ENCODE data around the gene CHRNA1.

The CHRNA1 gene

GRCh38 chr2:174759381-174760065 is 4.7 kb downstream of the CHRNA1 start:
- no peak for DNase-seq

GRCh38 chr2:174756743-174757142 is 7.5 kb downstream of the CHRNA1 start:
- no peak for DNase-seq

- DNase-seq = no peak
Measured at GRCh38 chr2:174753038-174753633, 11.1 kb downstream of the CHRNA1 start.

GRCh38 chr2:174752403-174753037 is 11.8 kb downstream of the CHRNA1 start:
- DNase-seq = no peak

- no peak for DNase-seq
Measured at GRCh38 chr2:174750923-174751441, 13.3 kb downstream of the CHRNA1 start.

GRCh38 chr2:174749793-174750192 is 14.5 kb downstream of the CHRNA1 start:
- DNase-seq = no peak

GRCh38 chr2:174748948-174749347 is 15.3 kb downstream of the CHRNA1 start:
- DNase-seq = peak; percentile 80

- no peak for DNase-seq
Measured at GRCh38 chr2:174745142-174745541, 19.1 kb downstream of the CHRNA1 start.

GRCh38 chr2:174744111-174744510 is 20.2 kb downstream of the CHRNA1 start:
- no peak for DNase-seq

- DNase-seq = no peak
Measured at GRCh38 chr2:174740721-174741120, 23.6 kb downstream of the CHRNA1 start.

- DNase-seq = no peak
Measured at GRCh38 chr2:174738841-174739240, 25.4 kb downstream of the CHRNA1 start.

- DNase-seq = no peak
Measured at GRCh38 chr2:174731546-174731945, 32.7 kb downstream of the CHRNA1 start.

GRCh38 chr2:174730698-174731018 is 33.6 kb downstream of the CHRNA1 start:
- no peak for DNase-seq

GRCh38 chr2:174729797-174730697 is 34.2 kb downstream of the CHRNA1 start:
- peak; percentile 4 for DNase-seq

- no peak for DNase-seq
Measured at GRCh38 chr2:174728096-174728495, 36.2 kb downstream of the CHRNA1 start.

GRCh38 chr2:174726212-174726611 is 38.1 kb downstream of the CHRNA1 start:
- DNase-seq = no peak

GRCh38 chr2:174722942-174723592 is 41.2 kb downstream of the CHRNA1 start:
- DNase-seq = peak; percentile 24

GRCh38 chr2:174719016-174719415 is 45.3 kb downstream of the CHRNA1 start:
- no peak for DNase-seq

- DNase-seq = no peak
Measured at GRCh38 chr2:174718591-174718990, 45.7 kb downstream of the CHRNA1 start.

GRCh38 chr2:174717916-174718315 is 46.4 kb downstream of the CHRNA1 start:
- no peak for DNase-seq

- DNase-seq = peak; percentile 20
Measured at GRCh38 chr2:174717273-174717672, 47.0 kb downstream of the CHRNA1 start.

GRCh38 chr2:174716785-174717184 is 47.5 kb downstream of the CHRNA1 start:
- DNase-seq = no peak

- no peak for DNase-seq
Measured at GRCh38 chr2:174713686-174714085, 50.6 kb downstream of the CHRNA1 start.

All from hematopoietic multipotent progenitor cell treated with erythropoietin and hydrocortisone succinate and interleukin-3 and kit ligand, for 6 days (in vitro differentiated cells).